GM21423 (cell line): ENCODE data around the gene TERT.
"Not testable (repeated sequence)": the region's sequence is repeated elsewhere in the genome, so short reads cannot be mapped to it uniquely, and the experiment has no call there.

Experiments used
- ATAC-seq: cut with Tn5 transposase; IDR thresholded peaks from one replicate; pipeline ENCODE4 v1.9.1; 2021; ENCODE audit warnings: mild to moderate bottlenecking, moderate library complexity; ENCODE audit not compliant: unreplicated experiment

TERT gene

GRCh38 chr5:1297243-1297642, 2.4 kb upstream of the TERT start:
- no peak for ATAC-seq

DNA sequence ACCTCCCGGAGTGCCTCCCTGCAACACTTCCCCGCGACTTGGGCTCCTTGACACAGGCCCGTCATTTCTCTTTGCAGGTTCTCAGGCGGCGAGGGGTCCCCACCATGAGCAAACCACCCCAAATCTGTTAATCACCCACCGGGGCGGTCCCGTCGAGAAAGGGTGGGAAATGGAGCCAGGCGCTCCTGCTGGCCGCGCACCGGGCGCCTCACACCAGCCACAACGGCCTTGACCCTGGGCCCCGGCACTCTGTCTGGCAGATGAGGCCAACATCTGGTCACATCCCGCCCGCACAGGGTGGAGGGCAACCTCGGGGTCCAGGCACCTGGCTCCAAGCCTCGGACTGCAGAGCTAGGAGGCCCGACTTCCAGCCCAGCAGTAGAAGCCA, 776 bp upstream of the TERT start:
- ATAC-seq = no peak

DNA sequence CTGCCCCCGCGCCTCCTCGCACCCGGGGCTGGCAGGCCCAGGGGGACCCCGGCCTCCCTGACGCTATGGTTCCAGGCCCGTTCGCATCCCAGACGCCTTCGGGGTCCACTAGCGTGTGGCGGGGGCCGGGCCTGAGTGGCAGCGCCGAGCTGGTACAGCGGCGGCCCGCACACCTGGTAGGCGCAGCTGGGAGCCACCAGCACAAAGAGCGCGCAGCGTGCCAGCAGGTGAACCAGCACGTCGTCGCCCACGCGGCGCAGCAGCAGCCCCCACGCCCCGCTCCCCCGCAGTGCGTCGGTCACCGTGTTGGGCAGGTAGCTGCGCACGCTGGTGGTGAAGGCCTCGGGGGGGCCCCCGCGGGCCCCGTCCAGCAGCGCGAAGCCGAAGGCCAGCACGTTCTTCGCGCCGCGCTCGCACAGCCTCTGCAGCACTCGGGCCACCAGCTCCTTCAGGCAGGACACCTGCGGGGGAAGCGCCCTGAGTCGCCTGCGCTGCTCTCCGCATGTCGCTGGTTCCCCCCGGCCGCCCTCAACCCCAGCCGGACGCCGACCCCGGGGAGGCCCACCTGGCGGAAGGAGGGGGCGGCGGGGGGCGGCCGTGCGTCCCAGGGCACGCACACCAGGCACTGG, 548 bp downstream of the TERT start:
- no peak for ATAC-seq

DNA sequence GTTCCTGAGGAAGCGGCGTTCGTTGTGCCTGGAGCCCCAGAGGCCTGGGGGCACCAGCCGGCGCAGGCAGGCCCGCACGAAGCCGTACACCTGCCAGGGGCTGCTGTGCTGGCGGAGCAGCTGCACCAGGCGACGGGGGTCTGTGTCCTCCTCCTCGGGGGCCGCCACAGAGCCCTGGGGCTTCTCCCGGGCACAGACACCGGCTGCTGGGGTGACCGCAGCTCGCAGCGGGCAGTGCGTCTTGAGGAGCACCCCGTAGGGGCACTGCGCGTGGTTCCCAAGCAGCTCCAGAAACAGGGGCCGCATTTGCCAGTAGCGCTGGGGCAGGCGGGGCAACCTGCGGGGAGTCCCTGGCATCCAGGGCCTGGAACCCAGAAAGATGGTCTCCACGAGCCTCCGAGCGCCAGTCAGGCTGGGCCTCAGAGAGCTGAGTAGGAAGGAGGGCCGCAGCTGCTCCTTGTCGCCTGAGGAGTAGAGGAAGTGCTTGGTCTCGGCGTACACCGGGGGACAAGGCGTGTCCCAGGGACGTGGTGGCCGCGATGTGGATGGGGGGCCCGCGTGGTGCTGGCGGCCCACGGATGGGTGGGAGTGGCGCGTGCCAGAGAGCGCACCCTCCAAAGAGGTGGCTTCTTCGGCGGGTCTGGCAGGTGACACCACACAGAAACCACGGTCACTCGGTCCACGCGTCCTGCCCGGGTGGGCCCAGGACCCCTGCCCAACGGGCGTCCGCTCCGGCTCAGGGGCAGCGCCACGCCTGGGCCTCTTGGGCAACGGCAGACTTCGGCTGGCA, 1.3 kb downstream of the TERT start:
- no peak for ATAC-seq

DNA sequence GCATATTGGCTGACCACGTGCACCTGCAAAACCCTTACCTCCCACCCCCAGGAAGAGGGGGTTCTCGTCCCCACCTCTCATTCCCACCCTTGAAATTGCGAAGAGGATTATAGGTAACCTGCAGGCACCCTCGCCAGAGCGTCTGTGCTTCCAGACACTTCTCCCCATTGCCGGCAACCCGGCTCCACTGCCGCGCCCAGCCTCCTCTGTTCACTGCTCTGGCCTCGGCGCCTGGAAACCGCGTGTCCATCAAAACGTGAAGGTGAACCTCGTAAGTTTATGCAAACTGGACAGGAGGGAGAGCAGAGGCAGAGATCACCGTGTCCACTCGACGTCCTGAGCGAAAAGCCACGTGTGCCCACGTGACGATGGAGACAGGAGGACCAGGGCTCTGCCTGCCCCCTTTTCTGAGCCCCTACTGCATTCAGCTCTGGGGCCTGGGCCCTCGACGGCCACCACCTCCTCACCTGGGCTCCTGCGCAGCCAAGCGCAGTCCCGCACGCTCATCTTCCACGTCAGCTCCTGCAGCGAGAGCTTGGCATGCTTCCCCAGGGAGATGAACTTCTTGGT, 1.9 kb downstream of the TERT start:
- ATAC-seq = no peak

DNA sequence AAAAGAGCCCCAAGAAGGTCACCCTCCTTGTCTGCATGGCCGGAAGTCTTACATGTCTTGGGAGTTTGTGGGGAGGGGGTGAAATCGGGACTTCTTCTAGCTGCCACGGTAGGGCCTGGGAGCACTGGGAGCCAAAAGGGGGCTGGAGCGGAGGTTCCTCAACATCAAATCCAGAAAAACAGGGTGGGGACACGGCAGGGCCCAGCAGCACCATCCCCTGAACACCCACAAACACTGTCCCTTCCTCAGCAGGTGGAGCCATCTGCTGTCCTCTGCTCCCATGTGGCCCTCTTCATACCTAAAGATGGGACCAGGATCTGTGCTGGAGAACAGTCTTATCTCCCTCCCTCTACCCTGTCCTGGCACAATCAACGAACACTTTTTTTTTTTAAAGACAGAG, 2.7 kb downstream of the TERT start:
- no peak for ATAC-seq

GRCh38 chr5:1291611-1292080, 3.2 kb downstream of the TERT start:
- ATAC-seq = no peak

DNA sequence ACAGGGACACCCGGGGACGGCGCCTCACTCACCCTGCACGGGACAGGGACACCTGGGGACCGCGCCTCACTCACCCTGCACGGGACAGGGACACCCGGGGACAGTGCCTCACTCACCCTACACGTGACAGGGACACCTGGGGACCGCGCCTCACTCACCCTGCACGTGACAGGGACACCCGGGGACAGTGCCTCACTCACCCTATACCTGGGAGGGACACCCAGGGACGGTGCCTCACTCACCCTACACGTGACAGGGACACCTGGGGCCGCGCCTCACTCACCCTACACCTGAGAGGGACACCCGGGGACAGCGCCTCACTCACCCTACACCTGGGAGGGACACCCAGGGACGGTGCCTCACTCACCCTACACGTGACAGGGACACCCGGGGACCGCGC, 3.9 kb downstream of the TERT start:
- ATAC-seq = not testable (repeated sequence)

GRCh38 chr5:1289559-1289958, 5.3 kb downstream of the TERT start:
- ATAC-seq = not testable (repeated sequence)

DNA sequence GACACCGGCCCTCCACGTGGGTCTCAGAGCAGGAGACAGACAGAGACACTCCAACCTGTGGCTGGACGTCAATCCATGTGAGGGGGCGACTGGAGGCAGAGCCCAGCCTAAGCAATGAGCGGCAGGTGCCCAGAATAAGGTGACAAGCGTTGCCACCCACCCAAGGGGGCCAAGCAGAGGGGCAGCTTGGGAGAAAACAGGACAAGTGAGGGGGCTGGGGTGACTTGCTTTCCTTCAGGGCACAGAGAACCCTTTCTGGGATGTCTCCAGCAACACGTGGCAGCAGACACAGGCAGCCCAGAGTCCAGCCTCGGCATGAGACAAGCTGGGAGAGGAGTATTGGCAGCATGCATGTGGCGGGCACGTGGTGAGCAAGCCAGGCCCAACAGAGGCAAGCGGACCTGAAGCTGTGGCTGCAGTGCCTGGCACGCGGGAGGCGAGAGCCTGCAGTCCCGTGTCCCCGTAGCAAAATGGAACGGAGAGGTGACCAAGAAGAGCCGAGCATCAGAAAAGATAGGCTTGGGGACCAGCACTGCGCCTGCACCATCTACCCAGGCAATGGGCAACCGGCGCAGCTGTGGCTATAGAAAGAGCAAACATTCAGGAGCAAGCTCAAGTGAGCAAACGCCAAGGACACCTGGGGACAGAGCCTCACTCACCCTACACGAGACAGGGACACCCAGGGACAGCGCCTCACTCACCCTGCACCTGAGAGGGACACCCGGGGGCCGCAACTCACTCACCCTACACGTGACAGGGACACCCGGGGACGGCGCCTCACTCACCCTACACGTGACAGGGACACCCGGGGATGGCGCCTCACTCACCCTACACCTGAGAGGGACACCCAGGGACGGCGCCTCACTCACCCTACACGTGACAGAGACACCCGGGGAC, 6.2 kb downstream of the TERT start:
- no peak for ATAC-seq

GRCh38 chr5:1285883-1286291, 9.0 kb downstream of the TERT start:
- no peak for ATAC-seq

- no peak for ATAC-seq
Observed at GRCh38 chr5:1285141-1285540, 9.7 kb downstream of the TERT start.

DNA sequence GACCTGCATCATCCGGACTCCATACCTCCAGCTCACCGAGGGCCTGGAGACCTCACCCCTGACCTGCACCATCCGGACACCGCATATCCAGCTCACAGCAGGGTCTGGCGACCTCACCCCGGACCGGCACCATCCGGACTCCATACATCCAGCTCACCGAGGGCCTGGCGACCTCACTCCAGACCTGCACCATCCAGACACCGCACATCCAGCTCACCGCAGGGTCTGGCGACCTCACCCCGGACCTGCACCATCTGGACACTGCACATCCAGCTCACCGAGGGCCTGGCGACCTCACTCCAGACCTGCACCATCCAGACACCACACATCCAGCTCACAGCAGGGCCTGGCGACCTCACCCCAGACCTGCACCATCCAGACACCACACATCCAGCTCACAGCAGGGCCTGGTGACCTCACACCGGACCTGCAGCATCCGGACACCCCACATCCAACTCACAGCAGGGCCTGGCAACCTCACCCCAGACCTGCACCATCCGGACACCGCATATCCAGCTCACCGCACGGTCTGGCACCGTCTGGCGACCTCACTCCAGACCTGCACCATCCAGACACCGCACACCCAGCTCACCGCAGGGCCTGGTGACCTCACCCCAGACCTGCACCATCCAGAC, 10.4 kb downstream of the TERT start:
- ATAC-seq = not testable (repeated sequence)

- not testable (repeated sequence) for ATAC-seq
Observed at GRCh38 chr5:1283729-1284041, 11.2 kb downstream of the TERT start.

DNA sequence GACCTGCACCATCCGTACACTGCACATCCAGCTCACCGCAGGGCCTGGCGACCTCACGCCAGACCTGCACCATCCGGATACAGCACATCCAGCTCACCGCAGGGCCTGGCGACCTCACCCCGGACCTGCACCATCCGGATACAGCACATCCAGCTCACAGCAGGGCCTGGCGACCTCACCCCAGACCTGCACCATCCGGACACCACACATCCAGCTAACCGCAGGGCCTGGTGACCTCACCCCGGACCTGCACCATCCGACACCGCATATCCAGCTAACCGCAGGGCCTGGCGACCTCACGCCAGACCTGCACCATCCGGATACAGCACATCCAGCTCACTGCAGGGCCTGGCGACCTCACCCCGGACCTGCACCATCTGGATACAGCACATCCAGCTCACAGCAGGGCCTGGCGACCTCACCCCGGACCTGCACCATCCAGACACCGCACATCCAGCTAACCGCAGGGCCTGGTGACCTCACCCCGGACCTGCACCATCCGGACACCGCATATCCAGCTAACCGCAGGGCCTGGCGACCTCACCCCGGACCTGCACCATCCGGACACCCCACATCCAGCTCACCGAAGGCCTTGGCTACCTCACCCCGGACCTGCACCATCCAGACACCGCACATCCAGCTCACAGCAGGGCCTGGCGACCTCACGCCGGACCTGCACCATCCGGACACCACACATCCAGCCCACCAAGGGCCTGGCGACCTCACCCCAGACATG, 11.7 kb downstream of the TERT start:
- ATAC-seq = not testable (repeated sequence)

GRCh38 chr5:1282131-1282992, 12.5 kb downstream of the TERT start:
- ATAC-seq = no peak

DNA sequence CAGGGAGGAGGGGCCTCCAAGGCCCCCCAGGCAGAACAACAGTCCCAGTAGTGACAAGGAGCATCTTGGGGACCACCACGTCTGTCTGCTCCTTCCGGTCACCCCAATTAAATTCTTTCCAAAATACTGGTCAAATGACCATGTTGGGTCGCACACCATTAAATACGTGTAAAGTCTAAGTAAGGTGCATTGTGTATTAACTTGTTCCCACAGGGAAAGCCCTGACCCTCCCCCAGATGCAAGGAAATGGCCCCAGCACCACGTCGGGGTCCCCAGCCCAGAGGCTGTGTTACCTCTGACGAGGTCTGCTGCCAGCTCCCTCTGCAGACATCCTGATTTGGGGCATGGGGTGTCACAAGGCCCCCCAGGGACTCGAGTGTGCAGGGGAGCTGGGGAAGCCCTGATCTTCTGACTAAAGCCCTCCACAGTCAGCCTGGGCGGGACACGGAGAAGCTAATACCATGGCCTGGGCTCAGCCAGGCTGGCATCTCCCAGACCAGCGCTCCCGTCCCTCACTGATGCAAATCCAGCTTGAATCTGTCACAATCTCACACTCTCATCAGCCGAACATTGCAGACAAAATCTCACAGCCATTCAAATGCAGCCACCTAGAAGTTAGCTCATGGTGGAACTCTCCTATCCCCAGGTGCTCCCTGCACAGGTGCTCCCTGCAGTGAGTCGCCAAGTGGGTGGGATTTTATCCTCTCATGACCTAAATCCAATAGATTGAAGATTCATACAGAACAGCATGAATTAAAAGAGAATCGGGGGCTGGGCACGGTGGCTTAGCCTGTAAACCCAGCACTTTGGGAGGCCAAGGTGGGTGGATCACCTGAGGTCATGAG, 13.6 kb downstream of the TERT start:
- no peak for ATAC-seq
